GM18868 (cell line): ENCODE measurements around the gene SH2D3C.

ENCODE experiments used
- ATAC-seq: cut with Tn5 transposase; IDR thresholded peaks from one replicate; pipeline ENCODE4 v1.9.1; 2021; ENCODE audit warnings: mild to moderate bottlenecking, moderate library complexity; ENCODE audit not compliant: unreplicated experiment

The SH2D3C gene

DNA sequence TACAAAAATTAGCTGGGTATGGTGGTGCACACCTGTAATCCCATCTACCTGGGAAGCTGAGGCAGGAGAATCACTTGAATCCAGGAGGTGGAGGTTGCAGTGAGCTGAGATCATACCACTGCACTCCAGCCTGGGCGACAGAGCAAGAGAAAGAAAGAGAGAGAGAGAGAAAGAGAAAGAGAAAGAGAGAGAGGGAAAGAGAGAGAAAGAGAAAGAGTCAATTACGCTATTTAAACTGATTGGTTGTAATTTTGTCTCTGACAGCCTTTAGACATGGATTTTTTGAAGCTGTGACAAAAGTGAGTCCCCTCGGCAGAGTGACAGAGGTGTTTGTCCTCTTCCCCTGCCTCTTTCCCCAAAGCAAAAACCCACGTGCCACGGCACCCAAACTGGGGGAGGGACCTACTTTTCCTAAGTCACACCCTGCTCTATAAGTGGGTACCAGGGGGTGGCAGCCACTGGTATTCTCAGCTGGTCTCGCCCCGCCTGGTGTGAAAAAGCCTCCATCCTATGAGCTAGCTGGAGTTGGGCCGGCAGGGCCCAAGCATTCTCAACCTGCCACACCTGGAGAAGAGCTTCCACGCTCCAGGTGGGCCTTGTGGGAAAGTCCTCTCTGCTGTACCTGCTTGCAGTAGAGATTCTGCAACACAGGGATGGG, 75.0 kb downstream of the SH2D3C start:
- ATAC-seq, result no peak

DNA sequence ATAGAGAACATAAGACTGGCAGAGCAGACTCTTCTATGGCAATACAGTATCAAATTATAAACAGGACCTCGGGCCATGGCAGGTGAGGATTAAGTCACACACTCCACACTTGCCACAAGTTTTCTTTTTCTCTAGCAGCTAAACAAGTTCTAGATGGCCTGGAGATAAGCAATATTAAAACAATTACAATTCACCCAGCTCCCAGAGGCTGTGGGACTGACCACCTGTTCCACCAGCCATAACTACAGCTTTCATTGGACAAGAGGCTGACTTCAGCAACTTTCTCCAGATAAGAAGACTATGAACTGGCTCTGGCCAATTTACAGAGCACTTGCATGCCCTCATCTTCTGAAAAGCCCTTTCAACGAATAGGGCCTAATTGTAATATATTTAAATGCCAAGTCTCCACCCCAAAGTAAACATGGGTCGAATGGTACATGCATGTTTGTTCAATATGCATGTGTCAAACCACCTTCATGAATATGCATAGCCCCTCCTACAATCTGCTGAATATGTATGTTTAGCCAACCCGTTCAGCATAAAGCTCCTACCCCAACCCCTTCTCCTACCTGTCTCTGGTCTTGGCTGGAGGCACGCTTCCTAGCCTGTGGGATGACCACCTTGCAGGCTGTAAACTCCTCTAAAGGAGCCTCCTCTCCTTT, 77.7 kb downstream of the SH2D3C start:
- ATAC-seq, result no peak

- no peak for ATAC-seq
Measured at GRCh38 chr9:127700140-127700539, 78.3 kb downstream of the SH2D3C start.

GRCh38 chr9:127698985-127699670, 79.3 kb downstream of the SH2D3C start:
- peak; percentile 87 for ATAC-seq

DNA sequence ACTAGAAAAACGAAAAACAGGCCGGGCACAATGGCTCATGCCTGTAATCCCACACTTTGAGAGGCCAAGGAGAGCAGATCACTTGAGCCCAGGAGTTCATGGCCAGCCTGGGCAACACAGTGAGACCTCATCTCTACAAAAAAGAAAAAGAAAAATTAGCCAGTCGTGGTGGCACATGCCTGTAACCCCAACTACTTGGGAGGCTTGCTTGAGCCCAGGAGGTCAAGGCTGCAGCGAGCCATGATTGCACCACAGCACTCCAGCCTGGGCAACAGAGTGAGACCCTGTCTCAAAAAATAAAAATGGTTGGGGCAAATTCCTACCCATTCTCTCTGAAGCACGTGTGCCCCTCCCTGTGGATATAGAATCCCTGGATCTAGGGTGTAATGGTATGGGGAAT, 80.1 kb downstream of the SH2D3C start:
- no peak for ATAC-seq

- no peak for ATAC-seq
Measured at GRCh38 chr9:127697575-127697974, 80.9 kb downstream of the SH2D3C start.

DNA sequence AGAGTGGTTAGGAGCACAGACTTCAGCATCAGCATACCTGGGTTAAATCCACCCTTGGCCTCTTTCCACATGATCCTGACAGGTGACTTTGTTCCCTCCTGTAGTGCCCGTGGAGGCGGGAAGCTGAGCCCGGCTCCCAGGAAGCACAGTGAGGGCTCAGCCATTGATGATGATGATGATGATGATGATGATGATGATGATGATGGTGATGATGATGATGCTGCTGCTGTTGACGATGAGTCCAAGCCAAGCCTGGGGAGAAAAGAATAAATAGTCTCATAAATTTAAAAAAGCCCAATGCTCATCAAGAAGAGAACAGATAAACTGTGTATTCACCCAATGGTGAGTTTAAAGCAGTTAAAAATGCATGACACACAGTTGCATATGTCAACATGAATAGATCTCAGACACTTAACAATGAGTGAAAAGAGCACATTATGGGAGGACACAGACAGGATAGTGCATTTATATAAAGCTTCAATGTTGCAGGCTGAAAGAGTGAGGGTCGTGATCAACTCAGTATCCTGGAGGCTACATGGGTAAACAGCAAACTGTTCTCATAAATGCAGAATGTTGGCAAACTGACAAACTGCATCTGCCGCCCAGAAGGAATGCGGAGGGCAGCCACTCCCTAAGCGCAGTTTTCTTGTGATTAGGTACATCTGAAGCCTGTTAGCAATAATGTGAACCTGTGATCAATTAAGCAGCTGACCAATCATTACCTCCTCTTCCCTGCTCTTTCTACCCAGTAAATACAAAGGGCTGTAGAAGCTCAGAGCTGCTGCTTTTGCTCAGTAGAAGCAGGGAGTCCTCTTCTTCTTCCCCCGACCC, 83.4 kb downstream of the SH2D3C start:
- no peak for ATAC-seq

DNA sequence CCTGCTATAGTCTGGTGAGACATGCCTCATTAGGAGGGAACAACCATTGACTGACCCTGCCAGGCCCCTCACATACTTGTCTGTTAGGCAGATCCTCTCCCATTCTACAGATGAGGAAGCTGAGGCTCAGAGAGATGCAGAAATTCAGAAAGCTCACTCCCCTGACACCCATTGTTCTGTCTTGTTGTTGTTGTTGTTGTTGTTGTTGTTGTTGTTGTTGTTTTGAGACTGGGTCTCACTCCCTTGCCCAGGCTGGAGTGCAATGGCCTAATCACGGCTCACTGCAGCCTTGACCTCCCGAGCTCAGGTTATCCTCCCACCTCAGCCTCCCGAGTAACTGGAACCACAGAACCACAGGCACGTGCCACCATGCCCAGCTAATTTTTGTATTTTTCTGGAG, 84.8 kb downstream of the SH2D3C start:
- ATAC-seq, result no peak

DNA sequence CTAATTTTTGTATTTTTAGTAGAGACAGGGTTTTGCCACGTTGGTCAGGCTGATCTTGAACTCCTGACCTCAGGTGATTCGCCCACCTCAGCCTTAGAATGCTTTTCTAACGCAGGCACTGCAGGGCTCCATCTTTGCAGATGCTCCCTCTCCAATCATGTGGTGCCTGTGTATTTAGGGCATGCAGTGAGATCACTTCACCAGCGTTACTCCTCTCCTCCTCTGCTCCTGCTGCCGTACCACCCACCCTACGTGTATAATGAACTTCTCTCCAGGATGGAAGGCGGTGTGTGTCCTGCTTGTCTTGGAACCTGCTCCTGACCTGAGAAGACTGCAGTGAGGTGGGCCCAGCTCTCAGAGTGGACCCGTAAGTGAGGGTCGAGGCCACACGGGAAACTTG, 85.3 kb downstream of the SH2D3C start:
- ATAC-seq, result no peak

- no peak for ATAC-seq
Measured at GRCh38 chr9:127692071-127692470, 86.4 kb downstream of the SH2D3C start.

GRCh38 chr9:127690735-127691134, 87.7 kb downstream of the SH2D3C start:
- no peak for ATAC-seq

DNA sequence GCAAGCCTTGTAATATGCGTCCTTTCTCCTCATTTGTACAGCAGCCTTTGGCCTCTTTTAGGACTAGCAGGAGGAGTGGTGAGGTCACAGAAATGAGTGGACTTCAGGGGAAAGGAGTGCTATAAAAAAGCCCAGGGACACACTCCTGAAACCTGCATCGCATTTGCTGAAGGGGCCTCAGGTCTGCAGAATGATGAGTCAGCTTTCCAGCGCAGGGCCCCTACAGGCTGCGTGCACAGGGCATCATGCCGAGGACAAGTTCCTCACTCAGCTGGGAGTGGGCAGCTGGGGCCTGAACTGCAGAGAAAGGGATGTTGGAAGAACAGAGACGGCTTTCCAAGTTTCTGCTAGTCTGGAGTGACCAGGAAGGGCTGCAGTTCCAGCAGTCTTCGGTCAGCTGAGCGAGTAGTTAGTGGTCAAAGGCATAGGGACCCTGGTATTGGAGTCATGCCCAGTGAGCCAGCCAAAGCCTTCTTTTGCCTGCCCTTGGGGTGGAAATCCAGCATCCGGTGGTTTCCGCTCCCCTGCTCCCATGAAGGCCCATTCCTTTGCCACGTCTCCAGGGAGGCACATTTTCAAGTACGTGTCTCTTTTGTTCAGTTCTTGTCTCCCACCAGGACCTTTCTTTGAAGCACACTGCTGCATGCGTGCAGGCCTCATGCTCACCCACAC, 89.0 kb downstream of the SH2D3C start:
- ATAC-seq, result no peak
